NB4 (cell line): ENCODE results near the gene BBS7.

Experiments
- CTCF ChIP-seq: IDR thresholded peaks from one replicate; pipeline ENCODE4 v1.5.1; 2012; ENCODE audit warnings: low read depth, low read length
- MAX ChIP-seq: IDR thresholded peaks from 2 replicates; pipeline ENCODE4 v1.6.1; 2011; ENCODE audit warnings: low read depth, low read length
- MYC ChIP-seq: IDR thresholded peaks from 2 replicates; pipeline ENCODE4 v1.6.1; 2011; ENCODE audit warnings: low read depth, low read length
- POLR2A ChIP-seq: IDR thresholded peaks from 2 replicates; pipeline ENCODE4 v1.6.1; 2011; ENCODE audit warnings: mild to moderate bottlenecking; ENCODE audit not compliant: insufficient read length; ENCODE audit errors: extremely low read depth

- TF ChIP-seq CTCF (no peak), MYC (no peak), POLR2A (no peak), MAX (no peak)
These were observed 69.7 kb downstream of the BBS7 start for GRCh38 chr4:121800638-121800960.
